Suprapubic skin (tissue), 3 donors: ENCODE results near the gene PEPD.

Experiments
- CTCF ChIP-seq, 2 donors: fragments of 200-600 bp in 1 of 2; fragments of 450-650 bp in 1 of 2; sonication (generic) in 1 of 2; IDR thresholded peaks; one replicate each; pipeline ENCODE4 v1.5.1; 2016 to 2019; ENCODE audit warnings: antibody characterized with exemption in 2 of 2, mild to moderate bottlenecking in 1 of 2, moderate library complexity in 1 of 2
- POLR2AphosphoS5 ChIP-seq, 3 donors: sonication (generic); formaldehyde crosslinking; IDR thresholded peaks; one replicate each; pipeline ENCODE4 v1.6.1; 2017; ENCODE audit warnings: antibody characterized with exemption in 3 of 3

GRCh38 chr19:33410915-33411401 lies 110.6 kb downstream of the PEPD start:
- TF ChIP-seq POLR2AphosphoS5 (IDR thresholded peaks at IDR 0.05) (no peak), CTCF (IDR thresholded peaks at IDR 0.05) (no peak)
